ENCODE measurements around the gene KIF12. TPM values are rescaled to one million over a fixed set of nuclear protein-coding genes. Genes with fewer than 3 reads are reported as not detected.

The KIF12 gene
- total and polyA plus RNA-seq, 12 donors = 0.13 to 0.45 TPM; not detected in 10

GRCh38 chr9:114055061-114055460 lies 44.0 kb downstream of the KIF12 start:
- Histone ChIP-seq H3K4me3 (no peak overlapping the region), H3K36me3 (peaks cover 0 to 31% (median 0%) of the 10 kb centered on the region in 9 donors), H3K4me1 (peaks cover 0 to 16% (median 8%) of the 10 kb centered on the region in 9 donors), H3K9me3 (no peaks in the 10 kb centered on the region), H3K27ac (no peak overlapping the region), H3K27me3 (no peaks in the 10 kb centered on the region)
- no peak for DNase-seq
- TF ChIP-seq, protein P1, sequence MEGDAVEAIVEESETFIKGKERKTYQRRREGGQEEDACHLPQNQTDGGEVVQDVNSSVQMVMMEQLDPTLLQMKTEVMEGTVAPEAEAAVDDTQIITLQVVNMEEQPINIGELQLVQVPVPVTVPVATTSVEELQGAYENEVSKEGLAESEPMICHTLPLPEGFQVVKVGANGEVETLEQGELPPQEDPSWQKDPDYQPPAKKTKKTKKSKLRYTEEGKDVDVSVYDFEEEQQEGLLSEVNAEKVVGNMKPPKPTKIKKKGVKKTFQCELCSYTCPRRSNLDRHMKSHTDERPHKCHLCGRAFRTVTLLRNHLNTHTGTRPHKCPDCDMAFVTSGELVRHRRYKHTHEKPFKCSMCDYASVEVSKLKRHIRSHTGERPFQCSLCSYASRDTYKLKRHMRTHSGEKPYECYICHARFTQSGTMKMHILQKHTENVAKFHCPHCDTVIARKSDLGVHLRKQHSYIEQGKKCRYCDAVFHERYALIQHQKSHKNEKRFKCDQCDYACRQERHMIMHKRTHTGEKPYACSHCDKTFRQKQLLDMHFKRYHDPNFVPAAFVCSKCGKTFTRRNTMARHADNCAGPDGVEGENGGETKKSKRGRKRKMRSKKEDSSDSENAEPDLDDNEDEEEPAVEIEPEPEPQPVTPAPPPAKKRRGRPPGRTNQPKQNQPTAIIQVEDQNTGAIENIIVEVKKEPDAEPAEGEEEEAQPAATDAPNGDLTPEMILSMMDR (IDR thresholded peaks at IDR 0.05) = no peak
- 94 to 95% methylated on average over 18 of the region's 18 CpGs for WGBS, 2 donors
- intact Hi-C loops (cut with DNase I) = no loop called here
- no peak for ATAC-seq

GRCh38 chr9:114054191-114054690 lies 44.9 kb downstream of the KIF12 start:
- peaks cover 0 to 8% (median 4%) of the 10 kb centered on the region in 9 donors for H3K4me1 ChIP-seq
- peaks cover 0 to 39% (median 0%) of the 10 kb centered on the region in 9 donors for H3K36me3 ChIP-seq
- no peaks in the 10 kb centered on the region for H3K27me3 ChIP-seq
- no peak overlapping the region for H3K27ac ChIP-seq
- intact Hi-C loops (cut with DNase I) = no loop called here
- no peak for ATAC-seq
- no peak for DNase-seq
- no peak overlapping the region for H3K4me3 ChIP-seq
- no peaks in the 10 kb centered on the region for H3K9me3 ChIP-seq
- TF ChIP-seq, protein P1 (IDR thresholded peaks at IDR 0.05) = no peak
- WGBS, 2 donors = 82 to 87% methylated on average over 10 of the region's 10 CpGs

GRCh38 chr9:114053246-114054005 lies 45.7 kb downstream of the KIF12 start:
- no peaks in the 10 kb centered on the region for H3K27me3 ChIP-seq
- DNase-seq = no peak
- 95 to 97% methylated on average over 8 of the region's 8 CpGs for WGBS, 2 donors

DNA sequence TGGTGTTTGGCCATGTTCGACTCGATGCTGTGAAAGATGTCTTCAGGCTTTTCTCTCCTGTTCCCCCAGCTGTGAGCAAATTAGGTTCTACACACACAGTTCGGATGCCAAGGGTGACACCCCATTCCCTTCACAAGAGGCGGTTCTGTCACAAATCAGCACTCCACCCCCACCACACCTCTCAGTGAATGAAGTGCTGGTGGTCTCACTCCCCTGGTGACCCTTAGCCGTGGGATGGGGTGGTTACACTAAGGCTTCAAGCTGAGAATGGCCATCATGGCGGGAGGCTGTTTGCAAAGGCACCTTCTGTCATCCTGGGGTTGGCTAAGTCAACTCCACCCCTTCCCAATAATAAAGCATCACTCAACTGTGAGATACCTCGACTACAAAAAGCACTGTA lies 47.4 kb downstream of the KIF12 start:
- no peak overlapping the region for H3K4me3 ChIP-seq
- no peak for ATAC-seq
- no peak for DNase-seq
- no peaks in the 10 kb centered on the region for H3K27me3 ChIP-seq
- 86 to 89% methylated on average over 7 of the region's 7 CpGs for WGBS, 2 donors
- TF ChIP-seq, protein P1 (IDR thresholded peaks at IDR 0.05) = no peak
- H3K36me3 ChIP-seq = peaks cover 0 to 54% (median 4%) of the 10 kb centered on the region in 9 donors
- no peaks in the 10 kb centered on the region for H3K4me1 ChIP-seq
- intact Hi-C loops (cut with DNase I) = no loop called here
- H3K27ac ChIP-seq = no peak overlapping the region
- no peaks in the 10 kb centered on the region for H3K9me3 ChIP-seq

More at GRCh38 chr9:114053246-114054005, 45.7 kb downstream of the KIF12 start:
- no peak overlapping the region for H3K4me3 ChIP-seq
- H3K4me1 ChIP-seq = no peaks in the 10 kb centered on the region
- intact Hi-C loops (cut with DNase I) = no loop called here
- TF ChIP-seq, protein P1 (IDR thresholded peaks at IDR 0.05) = no peak
- no peak overlapping the region for H3K27ac ChIP-seq
- H3K9me3 ChIP-seq = no peaks in the 10 kb centered on the region
- no peak for ATAC-seq
- peaks cover 0 to 47% (median 0%) of the 10 kb centered on the region in 9 donors for H3K36me3 ChIP-seq

Data from heart right ventricle (tissue), 16 donors.